Epithelial cell of proximal tubule (primary cell): ENCODE results near the gene PLCD3. TPM values are rescaled to one million over a fixed set of nuclear protein-coding genes. Genes with fewer than 3 reads are reported as not detected.

Experiments
- DNase-seq: peaks from one replicate; pipeline ENCODE4 v3.0.0-alpha.2; 2011; ENCODE audit warnings: low read depth
- H3K4me3 ChIP-seq: 2 replicates; pipeline ENCODE4 v1.5.1; 2011; ENCODE audit warnings: low read depth, mild to moderate bottlenecking, low read length
- CTCF ChIP-seq: conservative IDR thresholded peaks from 2 replicates; pipeline ENCODE4 v1.5.1; 2012; ENCODE audit warnings: low read depth, mild to moderate bottlenecking, low read length
- total RNA-seq: library from RNA; depleted of rRNA; stranded (reverse); fragments of >200 nt; gene quantifications from 2 replicates; pipeline ENCODE4 v1.2.3, GENCODE V29; 2015

The PLCD3 gene
- total RNA-seq, 1 donor from 2014 or later, result 107 TPM

GRCh38 chr17:45137561-45138305 is 5.4 kb upstream of the PLCD3 start:
- TF ChIP-seq CTCF, result no peak
- no peak for DNase-seq
- H3K4me3 ChIP-seq, result no peak overlapping the region

GRCh38 chr17:45136846-45137560 is 4.7 kb upstream of the PLCD3 start:
- no peak for DNase-seq
- H3K4me3 ChIP-seq, result no peak overlapping the region
- no peak for TF ChIP-seq CTCF

GRCh38 chr17:45135978-45136791 is 3.9 kb upstream of the PLCD3 start:
- no peak for TF ChIP-seq CTCF
- peak overlapping the region; percentile 90 for H3K4me3 ChIP-seq
- DNase-seq, result no peak

GRCh38 chr17:45135192-45135977 is 3.1 kb upstream of the PLCD3 start, which contains the start of gene ACBD4:
ACBD4 (plus strand) TSS chr17:45135687; CDS start chr17:45136145, 458 bp downstream.
- DNase-seq, result peak; percentile 84
- peak within 1 kb of the TSS; percentile 90 for H3K4me3 ChIP-seq
- TF ChIP-seq CTCF, result peak; percentile 100

- DNase-seq, result no peak
- peak; percentile 79 for TF ChIP-seq CTCF
- peak overlapping the region; percentile 95 for H3K4me3 ChIP-seq
Observed at GRCh38 chr17:45132572-45133463, 503 bp upstream of the PLCD3 start.
